ENCODE measurements around the gene SAMD10. TPM values are rescaled to one million over a fixed set of nuclear protein-coding genes. Genes with fewer than 3 reads are reported as not detected.
"Not testable (repeated sequence)": the region's sequence is repeated elsewhere in the genome, so short reads cannot be mapped to it uniquely, and the experiment has no call there.

The SAMD10 gene
- total RNA-seq, 1 donor from 2014 or later: 6.0 TPM

- ATAC-seq (ENCODE audit: poor library complexity) (no peak), DNase-seq (peak; percentile 45)
These were observed 45.8 kb downstream of the SAMD10 start for GRCh38 chr20:63933646-63934045.

GRCh38 chr20:63932606-63933160, 46.8 kb downstream of the SAMD10 start:
- ATAC-seq (ENCODE audit: poor library complexity): no peak
- DNase-seq: no peak
- intact Hi-C loops (cut with DNase I): no loop called here

More at GRCh38 chr20:63933646-63934045, 45.8 kb downstream of the SAMD10 start:
- intact Hi-C loops (cut with DNase I): no loop called here

- ATAC-seq (ENCODE audit: poor library complexity): no peak
- intact Hi-C loops (cut with DNase I): no loop called here
- DNase-seq: no peak
These were observed 47.7 kb downstream of the SAMD10 start for GRCh38 chr20:63931735-63932134.

GRCh38 chr20:63930971-63931553, 48.4 kb downstream of the SAMD10 start:
- ATAC-seq (ENCODE audit: poor library complexity) (peak; percentile 91), DNase-seq (peak; percentile 86)
- intact Hi-C loops (cut with DNase I): no loop called here

DNA sequence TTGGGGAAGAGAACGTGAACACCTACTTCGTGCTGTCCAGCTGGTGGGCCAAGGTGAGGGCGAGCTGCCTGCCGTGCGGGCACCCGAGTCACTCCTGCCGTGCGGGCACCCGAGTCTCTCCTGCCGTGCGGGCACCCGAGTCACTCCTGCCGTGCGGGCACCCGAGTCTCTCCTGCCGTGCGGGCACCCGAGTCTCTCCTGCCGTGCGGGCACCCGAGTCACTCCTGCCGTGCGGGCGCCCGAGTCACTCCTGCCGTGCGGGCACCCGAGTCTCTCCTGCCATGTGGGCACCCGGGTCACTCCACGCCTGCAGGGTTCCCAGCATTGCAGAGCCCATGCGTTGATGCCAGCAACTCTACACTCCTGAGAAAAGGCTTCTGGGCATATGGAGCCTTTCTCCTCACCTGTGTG, 50.0 kb downstream of the SAMD10 start:
- peak; percentile 31 for DNase-seq
- intact Hi-C loops (cut with DNase I); ATAC-seq (ENCODE audit: poor library complexity): not testable (repeated sequence)

DNA sequence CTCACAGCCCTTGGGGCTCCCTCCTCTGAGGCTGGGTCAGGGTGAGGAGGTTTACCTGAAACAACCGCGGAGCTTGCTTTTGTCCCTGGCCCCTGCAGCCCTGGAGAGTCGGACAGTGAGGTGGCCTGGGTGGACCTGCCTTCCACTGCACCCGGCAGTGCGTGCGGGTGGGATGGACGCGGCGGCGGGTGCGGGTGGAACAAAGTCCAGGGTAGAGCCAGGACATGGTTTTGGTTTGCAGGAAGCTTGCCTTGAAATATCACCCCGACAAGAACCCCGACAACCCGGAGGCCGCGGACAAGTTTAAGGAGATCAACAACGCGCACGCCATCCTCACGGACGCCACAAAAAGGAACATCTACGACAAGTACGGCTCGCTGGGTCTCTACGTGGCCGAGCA, 50.4 kb downstream of the SAMD10 start:
- ATAC-seq (ENCODE audit: poor library complexity) (no peak), DNase-seq (peak; percentile 32)
- intact Hi-C loops (cut with DNase I): no loop called here

- ATAC-seq (ENCODE audit: poor library complexity): no peak
- no peak for DNase-seq
- intact Hi-C loops (cut with DNase I): no loop called here
These were observed 53.1 kb downstream of the SAMD10 start for GRCh38 chr20:63926298-63926697.

GRCh38 chr20:63924241-63924640, 55.2 kb downstream of the SAMD10 start:
- intact Hi-C loops (cut with DNase I): no loop called here
- DNase-seq (no peak), ATAC-seq (ENCODE audit: poor library complexity) (no peak)

Small RNAs within 50 kb of the gene (microRNA-seq; reads per million reads assigned to microRNA genes)
- gene MIR1914 (1.3 reads per million), gene MIR647 (not detected)

Other genes starting within 250 kb of the SAMD10 start
- 1.6 TPM for gene LIME1, start 243.0 kb downstream of the SAMD10 start, total RNA-seq
- gene SLC2A4RG, start 239.9 kb downstream of the SAMD10 start, total RNA-seq: 95.0 TPM
- 13.5 TPM for gene ZBTB46, start 148.4 kb downstream of the SAMD10 start, total RNA-seq
- gene ABHD16B, start 118.1 kb downstream of the SAMD10 start, total RNA-seq: not detected
- gene TPD52L2, start 114.4 kb downstream of the SAMD10 start, total RNA-seq: 69.0 TPM
- 42.3 TPM for gene DNAJC5, start 84.5 kb downstream of the SAMD10 start, total RNA-seq
- gene UCKL1, start 23.2 kb downstream of the SAMD10 start, total RNA-seq: 54.4 TPM
- gene ZNF512B, start 9.7 kb downstream of the SAMD10 start, total RNA-seq: 11.3 TPM
- 45.3 TPM for gene PRPF6, start 1.5 kb upstream of the SAMD10 start, total RNA-seq
- 0.38 TPM for gene C20orf204, start 56.5 kb upstream of the SAMD10 start, total RNA-seq
- gene SOX18, start 70.0 kb upstream of the SAMD10 start, total RNA-seq: 34.3 TPM
- 34.6 TPM for gene TCEA2, start 83.6 kb upstream of the SAMD10 start, total RNA-seq
- 6.7 TPM for gene RGS19, start 99.9 kb upstream of the SAMD10 start, total RNA-seq
- gene OPRL1, start 100.4 kb upstream of the SAMD10 start, total RNA-seq: 0.75 TPM
- gene LKAAEAR1, start 104.8 kb upstream of the SAMD10 start, total RNA-seq: not detected
- not detected for gene NPBWR2, start 127.9 kb upstream of the SAMD10 start, total RNA-seq
- 0.40 TPM for gene MYT1, start 184.8 kb upstream of the SAMD10 start, total RNA-seq